ENCODE data around the gene DHRS9. TPM values are rescaled to one million over a fixed set of nuclear protein-coding genes. Genes with fewer than 3 reads are reported as not detected.

DHRS9 gene
- total and polyA plus RNA-seq, 2 donors from 2014 or later: 2.2 TPM; not detected in 1

GRCh38 chr2:169027234-169027633 lies 42.1 kb upstream of the DHRS9 start:
- no peak overlapping the region for H3K9ac ChIP-seq (ENCODE audit: low read length in 3 of 3)
- H3K4me3 ChIP-seq (ENCODE audit: low read length in 3 of 3): no peak overlapping the region
- TF ChIP-seq CTCF (IDR thresholded peaks at IDR 0.05; ENCODE audit: borderline replicate concordance, extremely low read depth, insufficient read depth): no peak
- H3K4me1 ChIP-seq (ENCODE audit: control insufficient read depth in 2 of 3, insufficient read depth in 2 of 3, low read depth in 1 of 3, low read length in 3 of 3): no peaks in the 10 kb centered on the region
- intact Hi-C loops (cut with DNase I): no loop called here
- no peaks in the 10 kb centered on the region for H3K9me3 ChIP-seq (ENCODE audit: control insufficient read depth in 2 of 3, insufficient read depth in 1 of 3, low read length in 3 of 3)
- DNase-seq (no peak), FAIRE-seq (no peak)
- no peaks in the 10 kb centered on the region for H3K36me3 ChIP-seq (ENCODE audit: control insufficient read depth in 2 of 3, insufficient read depth in 3 of 3, low read length in 3 of 3)
- H3K27ac ChIP-seq (ENCODE audit: low read depth in 2 of 2, low read length in 2 of 2): no peak overlapping the region
- no peaks in the 10 kb centered on the region for H3K27me3 ChIP-seq (ENCODE audit: control insufficient read depth, insufficient read depth, low read length)

- FAIRE-seq (no peak), DNase-seq (no peak)
- Histone ChIP-seq H3K9ac (ENCODE audit: low read length in 3 of 3) (no peak overlapping the region), H3K27me3 (ENCODE audit: control insufficient read depth, insufficient read depth, low read length) (no peaks in the 10 kb centered on the region), H3K4me1 (ENCODE audit: control insufficient read depth in 2 of 3, insufficient read depth in 2 of 3, low read depth in 1 of 3, low read length in 3 of 3) (no peaks in the 10 kb centered on the region), H3K27ac (ENCODE audit: low read depth in 2 of 2, low read length in 2 of 2) (no peak overlapping the region), H3K9me3 (ENCODE audit: control insufficient read depth in 2 of 3, insufficient read depth in 1 of 3, low read length in 3 of 3) (no peaks in the 10 kb centered on the region), H3K36me3 (ENCODE audit: control insufficient read depth in 2 of 3, insufficient read depth in 3 of 3, low read length in 3 of 3) (no peaks in the 10 kb centered on the region), H3K4me3 (ENCODE audit: low read length in 3 of 3) (no peak overlapping the region)
- intact Hi-C loops (cut with DNase I): no loop called here
- TF ChIP-seq CTCF (IDR thresholded peaks at IDR 0.05; ENCODE audit: borderline replicate concordance, extremely low read depth, insufficient read depth): no peak
Observed at GRCh38 chr2:169029341-169029740, 40.0 kb upstream of the DHRS9 start.

- Histone ChIP-seq H3K4me3 (ENCODE audit: low read length in 3 of 3) (no peak within 1 kb of the TSS), H3K36me3 (ENCODE audit: control insufficient read depth in 2 of 3, insufficient read depth in 3 of 3, low read length in 3 of 3) (no peaks in the 10 kb centered on the region), H3K9me3 (ENCODE audit: control insufficient read depth in 2 of 3, insufficient read depth in 1 of 3, low read length in 3 of 3) (no peaks in the 10 kb centered on the region), H3K9ac (ENCODE audit: low read length in 3 of 3) (no peak within 1 kb of the TSS), H3K27ac (ENCODE audit: low read depth in 2 of 2, low read length in 2 of 2) (no peak within 1 kb of the TSS), H3K4me1 (ENCODE audit: control insufficient read depth in 2 of 3, insufficient read depth in 2 of 3, low read depth in 1 of 3, low read length in 3 of 3) (no peaks in the 10 kb centered on the region), H3K27me3 (ENCODE audit: control insufficient read depth, insufficient read depth, low read length) (no peaks in the 10 kb centered on the region)
- DNase-seq (no peak), FAIRE-seq (no peak)
- TF ChIP-seq CTCF (IDR thresholded peaks at IDR 0.05; ENCODE audit: borderline replicate concordance, extremely low read depth, insufficient read depth): no peak
- intact Hi-C loops (cut with DNase I): no loop called here
Observed at GRCh38 chr2:169031202-169031601, 38.2 kb upstream of the DHRS9 start, which contains the start of gene ABCB11. TSS of gene ABCB11 (minus strand) at chr2:169031324. CDS start at chr2:169018125, 13,199 bp downstream.

GRCh38 chr2:169034256-169034655 lies 35.1 kb upstream of the DHRS9 start:
- no peak for FAIRE-seq

More at GRCh38 chr2:169034256-169034655, 35.1 kb upstream of the DHRS9 start:
- Histone ChIP-seq H3K9ac (ENCODE audit: low read length in 3 of 3) (no peak overlapping the region), H3K4me1 (ENCODE audit: control insufficient read depth in 2 of 3, insufficient read depth in 2 of 3, low read depth in 1 of 3, low read length in 3 of 3) (no peaks in the 10 kb centered on the region), H3K36me3 (ENCODE audit: control insufficient read depth in 2 of 3, insufficient read depth in 3 of 3, low read length in 3 of 3) (no peaks in the 10 kb centered on the region), H3K27me3 (ENCODE audit: control insufficient read depth, insufficient read depth, low read length) (no peaks in the 10 kb centered on the region), H3K27ac (ENCODE audit: low read depth in 2 of 2, low read length in 2 of 2) (no peak overlapping the region), H3K4me3 (ENCODE audit: low read length in 3 of 3) (no peak overlapping the region), H3K9me3 (ENCODE audit: control insufficient read depth in 2 of 3, insufficient read depth in 1 of 3, low read length in 3 of 3) (no peaks in the 10 kb centered on the region)
- DNase-seq: no peak
- TF ChIP-seq CTCF (IDR thresholded peaks at IDR 0.05; ENCODE audit: borderline replicate concordance, extremely low read depth, insufficient read depth): no peak
- intact Hi-C loops (cut with DNase I): no loop called here
